ENCODE data around the gene KRTAP10-3. TPM values are rescaled to one million over a fixed set of nuclear protein-coding genes. Genes with fewer than 3 reads are reported as not detected.
"Not testable (repeated sequence)": the region's sequence is repeated elsewhere in the genome, so short reads cannot be mapped to it uniquely, and the experiment has no call there.

Gene KRTAP10-3
- total RNA-seq, 1 donor from 2014 or later, result not detected

- Histone ChIP-seq H3K36me3 (ENCODE audit: control insufficient read depth, insufficient read depth, low read length) (no peaks in the 10 kb centered on the region), H3K27me3 (ENCODE audit: control insufficient read depth, insufficient read depth, low read length) (no peaks in the 10 kb centered on the region), H3K4me3 (ENCODE audit: low read depth, low read length) (no peak within 1 kb of the TSS)
- TF ChIP-seq CTCF (IDR thresholded peaks at IDR 0.05; ENCODE audit: insufficient read depth, low read length, poor library complexity, severe bottlenecking), result no peak
- no peak for DNase-seq (ENCODE audit: low read depth)
Measured at GRCh38 chr21:44551340-44551961, 7.1 kb downstream of the KRTAP10-3 start, which contains the start of gene KRTAP10-2. Gene KRTAP10-2 (minus strand): TSS chr21:44551505. CDS start chr21:44551458, 47 bp downstream.

GRCh38 chr21:44550807-44551206 lies 7.8 kb downstream of the KRTAP10-3 start:
- no peaks in the 10 kb centered on the region for H3K36me3 ChIP-seq (ENCODE audit: control insufficient read depth, insufficient read depth, low read length)
- H3K27me3 ChIP-seq (ENCODE audit: control insufficient read depth, insufficient read depth, low read length), result no peaks in the 10 kb centered on the region
- TF ChIP-seq CTCF (IDR thresholded peaks at IDR 0.05; ENCODE audit: insufficient read depth, low read length, poor library complexity, severe bottlenecking), result no peak
- no peak overlapping the region for H3K4me3 ChIP-seq (ENCODE audit: low read depth, low read length)
- DNase-seq (ENCODE audit: low read depth), result no peak

GRCh38 chr21:44550285-44550684 lies 8.3 kb downstream of the KRTAP10-3 start:
- not testable (repeated sequence) for H3K27me3 ChIP-seq (ENCODE audit: control insufficient read depth, insufficient read depth, low read length); DNase-seq (ENCODE audit: low read depth); H3K4me3 ChIP-seq (ENCODE audit: low read depth, low read length); H3K36me3 ChIP-seq (ENCODE audit: control insufficient read depth, insufficient read depth, low read length)

- H3K36me3 ChIP-seq (ENCODE audit: control insufficient read depth, insufficient read depth, low read length), result no peaks in the 10 kb centered on the region
- no peak for DNase-seq (ENCODE audit: low read depth)
- no peak for TF ChIP-seq CTCF (IDR thresholded peaks at IDR 0.05; ENCODE audit: insufficient read depth, low read length, poor library complexity, severe bottlenecking)
- no peaks in the 10 kb centered on the region for H3K27me3 ChIP-seq (ENCODE audit: control insufficient read depth, insufficient read depth, low read length)
- no peak overlapping the region for H3K4me3 ChIP-seq (ENCODE audit: low read depth, low read length)
Measured at GRCh38 chr21:44549525-44550211, 8.9 kb downstream of the KRTAP10-3 start.

GRCh38 chr21:44548922-44549321 lies 9.7 kb downstream of the KRTAP10-3 start:
- no peak for TF ChIP-seq CTCF (IDR thresholded peaks at IDR 0.05; ENCODE audit: insufficient read depth, low read length, poor library complexity, severe bottlenecking)
- Histone ChIP-seq H3K36me3 (ENCODE audit: control insufficient read depth, insufficient read depth, low read length) (no peaks in the 10 kb centered on the region), H3K27me3 (ENCODE audit: control insufficient read depth, insufficient read depth, low read length) (no peaks in the 10 kb centered on the region), H3K4me3 (ENCODE audit: low read depth, low read length) (no peak overlapping the region)
- DNase-seq (ENCODE audit: low read depth), result no peak

GRCh38 chr21:44548381-44548780 lies 10.2 kb downstream of the KRTAP10-3 start:
- DNase-seq (ENCODE audit: low read depth), result no peak
- Histone ChIP-seq H3K36me3 (ENCODE audit: control insufficient read depth, insufficient read depth, low read length) (no peaks in the 10 kb centered on the region), H3K4me3 (ENCODE audit: low read depth, low read length) (no peak overlapping the region), H3K27me3 (ENCODE audit: control insufficient read depth, insufficient read depth, low read length) (no peaks in the 10 kb centered on the region)
- no peak for TF ChIP-seq CTCF (IDR thresholded peaks at IDR 0.05; ENCODE audit: insufficient read depth, low read length, poor library complexity, severe bottlenecking)

Data from kidney epithelial cell (primary cell).